Stimulated activated CD4-positive, alpha-beta T cell treated with anti-CD3 and anti-CD28 coated beads, Interleukin-1b, Interleukin-23, amount 100 ng/mL, for 4 hours (primary cell): Measurements from ENCODE around the gene ZBTB5.
"Not testable (repeated sequence)": the region's sequence is repeated elsewhere in the genome, so short reads cannot be mapped to it uniquely, and the experiment has no call there.

Experiments used
- DNase-seq, 2 donors: peaks; one replicate each; pipeline ENCODE4 v3.0.0-alpha.2; 2020; ENCODE audit warnings: low read depth in 2 of 2

Gene ZBTB5

DNA sequence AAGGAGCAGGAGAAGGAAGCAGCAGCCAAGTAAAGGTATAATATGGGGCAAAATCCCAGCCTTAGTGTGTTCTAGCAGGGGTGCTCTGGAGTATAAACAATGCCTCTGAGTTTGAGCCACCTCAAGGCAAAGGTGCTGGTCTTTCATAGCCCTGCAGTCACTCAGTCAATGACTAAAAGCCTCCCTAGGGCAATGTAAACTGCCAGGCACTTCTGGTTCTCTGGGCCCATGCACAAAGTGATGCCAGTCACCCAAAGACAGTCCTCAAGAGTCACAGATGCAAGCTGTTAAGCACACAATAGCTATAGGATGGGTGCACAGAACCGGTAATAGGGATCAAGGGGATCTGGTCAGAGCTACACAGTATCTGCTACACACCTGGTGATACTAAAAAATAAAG is 12.6 kb downstream of the ZBTB5 start:
- DNase-seq, result no peak

DNA sequence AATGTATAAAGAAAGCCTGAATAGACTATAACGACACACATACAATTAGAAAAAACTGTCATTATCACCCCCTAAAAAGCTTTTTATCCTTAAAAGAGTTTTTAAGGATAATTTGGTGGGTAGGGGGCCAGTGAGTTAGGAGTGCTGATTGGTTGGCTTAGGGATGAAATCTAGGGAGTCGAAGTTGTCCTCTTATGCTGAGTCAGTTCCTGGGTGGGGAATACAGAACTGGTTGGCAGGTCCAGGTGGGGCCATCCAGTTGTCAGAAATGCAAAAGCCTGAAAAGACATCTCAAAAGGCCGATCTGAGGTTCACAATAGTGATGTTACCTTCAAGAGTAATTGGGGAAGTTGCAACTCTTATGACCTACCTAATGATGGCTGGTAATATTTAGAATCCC is 13.6 kb downstream of the ZBTB5 start:
- DNase-seq, result no peak

DNA sequence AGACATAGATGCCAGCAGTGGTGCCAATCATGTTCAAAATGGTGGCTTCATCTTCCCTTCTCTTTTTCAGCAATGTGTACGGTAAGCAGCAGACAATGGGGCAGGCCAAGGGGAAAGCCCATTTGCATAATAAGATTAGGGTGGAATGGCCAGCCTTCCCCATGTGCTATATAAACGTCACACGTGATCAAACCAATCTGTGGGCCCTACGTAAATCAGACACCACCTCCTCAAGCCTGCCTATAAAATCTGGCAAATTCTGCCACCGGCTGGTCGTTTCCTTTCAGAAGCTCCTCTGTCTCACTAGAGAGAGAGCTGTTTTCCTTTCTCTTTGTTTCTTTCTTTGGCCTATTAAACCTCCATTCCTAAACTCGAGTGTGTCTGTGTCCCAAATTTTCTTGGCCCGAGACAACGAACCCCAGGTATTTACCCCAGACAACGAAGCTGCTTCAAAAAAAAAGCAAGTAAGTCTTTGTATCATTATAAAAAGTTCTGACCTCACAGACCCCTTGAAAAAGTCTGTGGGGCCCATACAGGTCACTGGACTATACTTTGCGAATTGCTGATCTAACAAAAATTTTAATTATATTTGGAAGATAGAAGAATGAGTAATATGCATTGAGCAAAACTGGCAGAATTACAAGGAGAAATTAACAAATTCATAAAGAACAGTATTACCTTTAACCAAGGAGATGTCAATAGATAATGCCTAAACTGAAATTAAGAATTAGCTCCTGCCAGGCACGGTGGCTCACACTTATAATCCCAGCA is 15.2 kb downstream of the ZBTB5 start:
- no peak for DNase-seq

DNA sequence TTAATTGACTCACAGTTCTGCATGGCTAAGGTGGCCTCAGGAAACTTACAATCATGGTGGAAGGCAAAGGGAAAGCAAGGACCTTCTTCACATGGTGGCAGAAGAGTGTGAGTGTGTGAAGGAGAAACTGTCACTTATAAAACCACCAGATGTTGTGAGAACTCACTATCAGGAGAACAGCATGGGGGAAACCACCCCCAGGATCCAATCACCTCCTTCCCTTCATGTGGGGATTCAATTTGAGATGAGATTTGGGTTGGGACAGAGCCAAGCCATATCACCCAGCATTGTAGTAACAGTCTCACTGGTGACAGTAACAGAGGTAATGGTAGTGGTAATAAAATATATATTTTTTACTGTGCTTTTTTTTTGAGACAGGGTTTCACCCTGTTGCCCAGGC is 18.1 kb downstream of the ZBTB5 start:
- no peak for DNase-seq

DNA sequence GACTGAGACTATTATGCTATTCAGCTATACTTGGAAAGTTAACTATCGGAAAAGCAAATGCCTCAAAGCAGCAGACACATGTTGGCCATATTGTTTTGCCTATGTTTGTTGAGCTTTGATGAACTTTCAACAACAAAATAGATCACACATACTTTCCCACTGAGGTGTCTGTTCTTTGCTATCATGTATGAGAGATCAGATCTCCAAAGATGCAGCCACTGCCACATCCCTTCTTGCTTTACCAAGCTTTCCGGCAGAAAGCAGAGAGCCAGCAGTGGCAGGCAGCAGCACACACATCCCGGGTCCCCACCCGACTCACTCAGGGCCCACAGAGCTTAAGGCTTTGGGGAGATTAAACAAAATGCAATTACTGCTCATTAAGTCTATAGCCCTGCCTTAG is 18.8 kb downstream of the ZBTB5 start:
- DNase-seq, result no peak

DNA sequence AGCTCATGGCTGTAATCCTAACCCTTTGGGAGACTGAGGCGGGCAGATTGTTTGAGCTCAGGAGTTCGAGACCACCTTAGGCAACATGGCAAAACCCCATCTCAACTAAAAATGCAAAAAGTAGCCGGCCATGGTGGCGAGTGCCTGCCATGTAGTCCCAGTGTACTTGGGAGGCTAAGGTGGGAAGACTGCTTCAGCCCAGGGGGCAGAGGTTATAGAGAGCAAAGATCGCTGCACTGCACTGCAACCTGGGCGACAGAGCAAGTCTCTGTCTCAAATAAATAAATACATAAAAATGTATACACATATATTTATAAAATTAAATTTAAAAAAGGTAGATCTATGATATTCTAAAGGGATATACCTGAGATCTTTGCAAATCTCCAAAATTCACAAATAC is 19.4 kb downstream of the ZBTB5 start:
- DNase-seq, result no peak

DNA sequence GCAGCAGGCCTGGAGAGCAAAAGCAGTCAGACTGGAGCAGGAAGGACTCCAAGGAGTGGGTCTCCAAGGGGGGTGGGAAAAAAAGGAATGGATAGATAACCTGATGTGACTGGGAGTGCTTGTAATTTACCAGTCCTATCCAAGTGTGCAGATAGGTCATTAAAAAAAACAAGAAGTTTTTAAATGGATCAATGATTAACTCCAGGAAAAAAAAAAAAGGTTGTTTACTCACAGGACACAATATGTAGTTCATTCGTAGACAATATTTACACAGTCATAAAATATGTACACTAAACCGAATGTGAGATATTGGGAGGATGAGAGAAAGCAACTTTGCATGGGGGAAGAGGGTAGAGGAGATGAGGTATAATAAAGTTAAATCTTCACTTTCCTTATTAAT is 20.4 kb downstream of the ZBTB5 start:
- DNase-seq, result no peak

DNA sequence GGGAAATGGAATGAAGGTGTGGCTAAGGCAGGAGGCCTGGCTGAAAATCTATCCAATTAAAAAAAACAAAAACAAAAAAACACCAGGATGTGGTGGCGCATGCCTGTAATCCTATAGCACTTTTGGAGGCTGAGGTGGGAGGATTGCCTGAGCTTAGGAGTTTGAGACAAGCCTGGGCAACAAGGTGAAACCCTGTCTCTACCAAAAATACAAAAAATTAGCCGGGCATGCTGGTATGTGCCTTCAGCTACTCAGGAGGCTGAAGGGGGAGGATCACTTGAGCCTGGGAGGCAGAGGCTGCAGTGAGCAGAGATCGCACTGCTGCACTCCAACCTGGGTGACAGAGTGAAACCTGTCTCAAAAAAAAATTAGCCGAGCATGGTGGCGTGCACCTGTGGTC is 21.7 kb downstream of the ZBTB5 start:
- no peak for DNase-seq

DNA sequence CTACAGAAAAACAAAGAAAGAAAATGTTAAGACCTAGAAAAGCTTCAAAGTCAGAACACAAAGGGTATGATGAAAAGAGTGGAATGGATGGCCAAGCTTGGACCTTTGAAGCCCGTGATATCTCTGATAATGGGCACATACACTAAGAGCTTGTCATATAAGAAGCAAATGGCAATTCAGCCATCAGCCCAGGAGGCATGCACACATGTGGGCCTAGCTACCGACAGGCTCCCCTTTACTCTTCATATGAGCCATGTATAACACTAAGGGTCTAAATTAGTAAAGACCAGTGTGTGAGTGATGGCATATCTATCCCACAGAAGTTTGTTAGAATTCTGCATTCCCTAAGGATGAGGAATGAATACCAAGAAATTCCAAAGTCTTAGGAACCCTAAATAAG is 22.7 kb downstream of the ZBTB5 start:
- no peak for DNase-seq

DNA sequence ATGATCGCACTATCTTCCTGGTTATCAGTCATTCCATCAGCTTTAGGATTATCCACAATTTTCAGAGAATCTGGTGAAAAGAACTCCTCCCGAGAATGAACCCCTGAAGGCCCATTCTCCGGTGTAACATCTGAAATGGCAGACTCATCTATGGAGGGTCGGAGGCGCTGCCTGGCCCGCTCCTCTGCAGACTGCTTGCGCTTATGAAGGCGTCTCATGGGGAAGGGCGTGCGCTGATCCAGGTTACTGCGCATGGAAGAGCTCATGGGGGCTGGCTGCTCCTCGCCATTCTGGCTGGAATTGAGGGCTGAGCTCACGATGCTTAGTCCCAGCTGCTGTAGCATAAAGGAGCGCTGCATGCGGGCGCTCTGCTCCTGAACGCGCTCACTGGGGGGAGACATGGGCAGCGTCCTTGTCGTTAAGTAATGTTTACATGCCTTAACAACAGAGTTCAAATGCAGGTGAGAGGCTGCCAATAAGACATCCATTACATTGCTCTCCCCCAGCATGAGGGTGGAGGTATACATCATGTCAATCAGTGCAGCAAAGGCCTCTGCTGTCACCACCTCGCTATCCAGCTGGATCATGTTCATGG is 23.4 kb downstream of the ZBTB5 start:
- no peak for DNase-seq

DNA sequence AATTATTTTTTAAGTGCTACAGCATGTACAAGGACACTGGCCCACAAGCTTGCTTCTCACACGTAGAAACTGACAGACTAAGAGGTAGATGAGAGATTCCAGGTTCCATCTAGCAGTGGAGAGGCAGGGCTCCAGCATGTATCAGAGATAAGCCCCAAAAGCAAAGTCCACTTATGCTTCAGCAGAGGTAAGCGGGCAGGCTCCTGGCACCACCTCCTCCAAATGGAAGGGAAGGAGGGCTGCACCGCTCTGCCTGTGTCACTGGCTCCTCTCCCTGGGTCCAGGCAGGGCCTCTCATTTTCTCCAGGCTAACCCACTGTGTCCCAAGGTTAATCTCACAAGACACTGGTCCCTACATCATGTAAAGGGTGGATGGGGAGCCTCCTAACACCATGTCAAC is 26.9 kb downstream of the ZBTB5 start:
- DNase-seq, result no peak

DNA sequence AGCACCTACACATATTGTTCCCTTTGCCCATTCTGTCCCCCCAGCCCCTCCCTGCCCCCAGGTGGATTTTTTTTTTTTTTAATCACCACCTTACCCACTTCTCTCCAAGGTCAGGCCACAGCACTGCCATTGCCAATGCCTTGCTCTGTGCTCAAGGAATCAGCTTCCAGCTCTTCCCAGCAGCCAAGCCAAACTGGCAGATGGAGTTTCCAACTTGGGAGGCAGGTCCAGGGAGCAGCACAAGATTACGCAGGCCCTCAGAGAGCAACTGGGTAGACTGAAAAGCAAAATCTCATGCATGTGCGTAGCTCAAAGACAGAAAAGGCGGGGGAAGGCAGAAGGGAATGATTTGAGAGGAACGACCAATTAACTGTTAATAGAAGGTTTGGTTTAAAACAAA is 27.6 kb downstream of the ZBTB5 start:
- no peak for DNase-seq

DNA sequence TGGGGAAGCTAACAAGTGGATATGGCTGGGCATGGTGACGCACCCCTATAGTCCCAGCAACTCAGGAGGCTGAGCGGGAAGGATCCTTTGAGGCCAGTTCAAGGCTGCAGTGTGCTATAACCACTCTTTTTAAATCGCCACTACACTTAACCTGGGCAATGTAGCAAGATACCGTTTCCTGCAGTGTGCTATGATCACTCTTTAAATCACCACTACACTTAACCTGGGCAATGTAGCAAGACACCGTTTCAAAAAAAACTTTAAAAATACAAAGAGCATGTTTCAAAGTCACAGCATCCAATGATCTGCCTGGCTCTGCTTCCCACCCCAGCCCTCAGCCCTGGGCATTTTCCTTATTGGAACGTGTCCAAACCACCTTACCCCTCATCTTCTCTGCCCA is 28.2 kb downstream of the ZBTB5 start:
- no peak for DNase-seq

DNA sequence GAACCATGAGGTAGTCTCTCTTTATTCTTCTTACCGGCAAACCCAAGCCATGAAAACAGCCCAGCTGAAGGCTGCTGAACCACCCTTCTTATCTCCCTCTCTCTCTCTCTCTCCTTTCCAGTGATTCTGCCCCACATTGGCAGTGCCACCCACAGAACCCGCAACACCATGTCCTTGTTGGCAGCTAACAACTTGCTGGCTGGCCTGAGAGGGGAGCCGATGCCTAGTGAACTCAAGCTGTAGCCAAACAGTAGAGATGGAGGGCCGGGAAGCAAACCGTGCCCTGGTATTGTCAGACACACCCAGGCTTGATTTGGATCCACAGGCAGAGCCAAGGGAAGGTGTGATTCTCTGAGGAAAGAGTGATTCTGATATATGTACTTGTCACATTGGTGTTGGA is 28.7 kb downstream of the ZBTB5 start:
- DNase-seq, result no peak

DNA sequence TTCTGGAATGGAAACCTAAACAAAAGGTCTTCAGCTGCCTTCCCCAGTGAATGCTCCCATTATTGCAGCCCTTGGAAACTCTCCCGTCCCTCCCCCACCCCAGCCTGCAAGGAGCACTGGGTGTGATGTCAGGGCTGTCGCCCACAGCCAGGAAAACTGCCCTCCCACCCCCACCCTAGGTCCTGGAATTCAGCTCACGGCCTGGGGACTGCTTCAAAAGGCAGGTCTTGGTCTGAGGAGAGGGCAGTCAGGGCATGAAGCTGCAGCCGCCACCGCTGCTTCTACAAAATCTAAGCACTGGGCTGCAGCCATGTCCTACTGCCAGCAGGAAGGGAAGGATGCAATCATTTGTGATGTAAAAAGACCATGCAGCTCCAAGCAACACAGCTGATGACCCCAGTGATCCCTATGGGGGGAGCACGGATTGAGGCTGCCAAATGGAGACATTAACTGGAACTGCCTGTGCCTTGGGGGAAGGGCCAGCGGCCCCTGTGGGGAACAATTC is 31.3 kb downstream of the ZBTB5 start:
- no peak for DNase-seq

DNA sequence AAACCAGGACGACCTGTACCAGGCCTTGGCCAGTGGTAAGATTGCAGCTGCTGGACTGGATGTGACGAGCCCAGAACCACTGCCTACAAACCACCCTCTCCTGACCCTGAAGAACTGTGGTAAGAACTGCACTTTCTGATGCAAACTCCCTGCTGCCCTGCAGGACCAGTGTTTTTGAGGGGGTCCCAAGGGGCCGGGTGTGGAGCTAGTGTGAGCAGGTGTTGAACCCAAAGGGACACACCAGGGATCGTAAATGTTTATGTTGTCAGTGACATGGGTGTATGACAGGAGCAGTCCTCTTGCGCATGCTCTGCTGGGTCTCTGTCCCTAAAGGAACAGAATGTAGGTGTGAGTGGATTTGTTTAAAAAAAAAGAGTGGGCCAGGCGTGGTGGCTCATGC is 33.2 kb downstream of the ZBTB5 start:
- no peak for DNase-seq

DNA sequence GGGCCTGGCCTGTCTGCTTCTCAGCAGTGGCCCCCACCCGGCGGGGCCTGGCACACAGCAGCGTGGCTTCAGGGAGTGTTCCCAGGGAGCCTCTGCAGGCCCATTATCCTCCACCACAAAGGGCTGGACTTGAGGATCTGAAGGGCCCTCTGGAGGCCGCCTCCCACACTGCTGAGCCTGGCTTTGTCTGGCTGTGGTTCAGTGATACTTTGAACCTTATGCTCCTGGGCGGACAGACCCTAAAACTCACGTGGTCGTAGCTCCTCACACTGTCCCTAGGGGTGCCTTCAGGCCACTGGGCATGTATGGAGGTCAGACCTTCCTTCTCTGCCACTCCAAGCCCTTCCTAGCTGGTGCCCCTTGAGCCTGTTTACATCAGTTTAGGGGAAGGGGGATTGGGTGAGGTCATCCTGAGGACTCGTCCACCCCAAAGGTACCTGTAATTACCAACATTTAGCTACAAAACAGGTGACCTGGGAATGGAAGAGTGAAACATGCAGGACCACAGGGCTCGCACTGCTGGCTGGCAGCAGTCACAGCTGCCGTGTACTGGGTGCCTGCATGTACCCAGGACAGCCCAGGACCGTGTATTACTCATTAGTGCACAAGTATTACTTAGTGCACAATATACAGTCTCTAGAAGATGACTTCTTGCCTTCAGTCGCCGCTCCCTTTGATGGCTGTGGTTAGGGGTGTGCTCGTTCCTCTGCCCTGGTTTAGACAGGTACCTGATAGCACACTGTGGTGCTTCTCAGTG is 34.2 kb downstream of the ZBTB5 start:
- DNase-seq, result no peak

DNA sequence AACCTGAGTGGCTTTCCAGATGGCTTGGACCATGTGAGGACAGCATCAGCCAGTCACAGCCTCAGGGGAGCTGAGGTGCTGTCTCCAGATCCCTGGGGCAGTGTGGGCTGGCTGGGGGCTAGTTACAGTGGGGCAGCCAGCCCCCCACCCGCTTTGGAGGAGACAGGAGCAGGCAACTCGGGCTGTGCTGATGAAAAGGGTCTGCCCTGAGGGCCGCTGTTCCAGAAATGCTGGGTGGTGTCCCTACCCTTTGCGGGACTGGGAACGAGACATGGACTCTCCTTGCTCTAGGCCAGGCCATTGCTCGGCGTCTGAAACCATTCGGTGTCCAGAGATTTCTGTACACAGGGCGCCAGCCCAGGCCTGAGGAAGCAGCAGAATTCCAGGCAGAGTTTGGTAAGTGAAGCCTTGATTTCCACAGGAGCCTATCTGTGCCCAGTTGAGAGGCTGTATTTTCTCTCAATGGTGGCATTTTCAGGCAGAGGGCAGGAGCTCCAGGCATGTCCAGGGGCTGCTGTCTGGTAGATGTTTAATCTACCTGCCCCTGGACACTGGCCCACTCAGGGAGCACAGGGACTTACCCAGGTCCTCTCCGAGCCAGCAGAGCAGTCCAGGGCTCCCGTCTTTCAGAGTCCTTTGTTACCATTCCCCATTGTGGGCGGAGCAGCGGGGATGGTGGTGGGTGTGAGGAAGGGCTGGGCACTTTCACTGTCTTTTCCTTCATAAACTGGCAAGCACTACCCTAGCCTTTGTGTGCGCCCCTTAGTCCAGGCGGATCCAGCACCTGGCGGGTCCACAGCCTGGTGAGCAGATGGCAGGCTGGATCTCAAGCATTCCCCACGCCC is 35.6 kb downstream of the ZBTB5 start:
- DNase-seq, result no peak

DNA sequence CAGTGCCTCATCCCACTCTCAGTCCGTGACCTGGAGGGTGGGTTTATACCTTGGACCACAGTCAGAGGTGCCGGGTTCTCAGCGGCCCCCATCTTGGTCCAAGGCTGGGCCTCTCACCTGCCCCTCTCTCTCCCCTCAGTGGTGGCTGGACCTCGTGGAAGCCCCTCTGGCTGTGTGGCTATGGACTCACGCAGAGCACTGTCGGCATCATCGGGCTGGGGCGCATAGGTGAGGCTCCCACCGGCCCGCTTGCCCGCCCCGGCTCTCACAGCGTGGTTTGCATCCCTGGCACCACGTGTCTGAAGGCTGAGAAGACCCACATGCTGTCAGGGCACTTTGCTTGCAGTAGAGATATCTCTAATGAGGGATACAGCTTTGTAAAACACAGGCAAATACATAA is 36.9 kb downstream of the ZBTB5 start:
- DNase-seq, result no peak

DNA sequence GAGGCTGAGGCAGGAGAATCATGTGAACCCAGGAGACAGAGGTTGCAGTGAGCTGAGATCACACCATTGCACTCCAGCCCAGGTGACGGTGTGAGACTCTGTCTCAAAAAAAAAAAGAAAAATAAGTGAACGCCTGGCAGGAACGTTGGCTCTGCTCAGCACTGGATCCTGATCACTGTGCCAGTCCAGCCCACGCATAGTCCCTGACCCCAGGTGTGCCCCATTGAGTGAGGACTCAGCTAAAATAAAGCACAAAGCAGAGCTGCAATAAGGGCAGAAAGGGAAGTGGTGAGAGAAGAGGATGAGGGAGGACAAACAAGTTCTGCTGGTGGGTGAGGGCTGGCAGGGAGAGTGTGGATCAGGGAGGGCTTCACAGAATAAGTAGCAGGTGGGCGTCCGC is 38.4 kb downstream of the ZBTB5 start:
- no peak for DNase-seq

DNA sequence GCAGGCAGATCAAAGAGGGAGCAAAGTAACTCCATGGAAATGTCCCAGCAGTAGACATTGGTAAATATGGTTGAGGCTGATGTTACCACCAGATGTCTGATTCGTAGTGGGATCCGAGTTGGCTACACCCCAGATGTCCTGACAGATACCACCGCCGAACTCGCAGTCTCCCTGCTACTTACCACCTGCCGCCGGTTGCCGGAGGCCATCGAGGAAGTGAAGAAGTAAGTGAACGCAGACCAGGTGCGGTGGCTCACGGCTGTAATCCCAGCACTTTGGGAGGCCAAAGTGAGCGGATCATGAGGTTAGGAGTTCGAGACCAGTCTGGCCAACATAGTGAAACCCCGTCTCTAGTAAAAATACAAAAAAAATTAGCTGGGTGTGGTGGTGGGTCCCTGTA is 38.8 kb downstream of the ZBTB5 start:
- DNase-seq, result not testable (repeated sequence)

DNA sequence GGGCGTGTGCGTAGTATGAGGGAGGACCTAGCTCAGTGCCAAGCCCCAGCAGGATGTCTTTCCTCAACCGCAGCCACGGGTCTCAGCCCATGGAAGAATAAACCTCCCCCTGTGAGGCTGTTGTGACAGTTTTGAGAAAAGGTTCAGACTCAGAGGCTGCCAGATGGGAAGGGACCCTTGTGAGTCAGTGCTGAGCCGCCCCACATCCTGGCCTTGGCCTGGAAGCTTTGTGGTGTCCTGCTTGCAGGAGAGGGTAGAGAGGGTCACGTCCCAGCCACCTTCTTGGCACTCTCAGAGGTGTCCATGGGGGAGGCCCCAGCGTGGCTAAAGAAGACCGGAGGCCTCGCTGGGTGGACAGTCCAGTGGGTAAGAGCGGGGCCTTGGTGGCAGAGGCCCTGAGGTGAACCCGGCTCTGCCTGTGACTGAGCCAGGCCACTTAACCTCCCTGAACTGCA is 39.9 kb downstream of the ZBTB5 start:
- DNase-seq, result no peak
